ENCODE results near the gene DDX50.

The DDX50 gene

GRCh38 chr10:68870061-68870460 lies 31.1 kb upstream of the DDX50 start:
- TF ChIP-seq CTCF (IDR thresholded peaks at IDR 0.05): no peak
- Histone ChIP-seq H3K27ac (no peak overlapping the region), H3K4me3 (no peak overlapping the region)
- DNase-seq (ENCODE audit: low spot score): no peak

GRCh38 chr10:68870545-68871104 lies 30.5 kb upstream of the DDX50 start:
- TF ChIP-seq CTCF (IDR thresholded peaks at IDR 0.05): no peak
- H3K27ac ChIP-seq: peak overlapping the region in 1 of 2 donors; percentile 37
- no peak overlapping the region for H3K4me3 ChIP-seq
- DNase-seq (ENCODE audit: low spot score): no peak

GRCh38 chr10:68871105-68871711 lies 29.9 kb upstream of the DDX50 start:
- TF ChIP-seq CTCF (IDR thresholded peaks at IDR 0.05): no peak
- Histone ChIP-seq H3K27ac (peak overlapping the region in 1 of 2 donors; percentile 37), H3K4me3 (no peak overlapping the region)
- no peak for DNase-seq (ENCODE audit: low spot score)

GRCh38 chr10:68871731-68872342 lies 29.3 kb upstream of the DDX50 start:
- TF ChIP-seq CTCF (IDR thresholded peaks at IDR 0.05): no peak
- DNase-seq (ENCODE audit: low spot score): no peak
- no peak overlapping the region for H3K4me3 ChIP-seq
- H3K27ac ChIP-seq: no peak overlapping the region

GRCh38 chr10:68876246-68877138 lies 24.6 kb upstream of the DDX50 start:
- no peak for TF ChIP-seq CTCF (IDR thresholded peaks at IDR 0.05)
- Histone ChIP-seq H3K27ac (no peak overlapping the region), H3K4me3 (no peak overlapping the region)
- no peak for DNase-seq (ENCODE audit: low spot score)

- Histone ChIP-seq H3K27ac (no peak overlapping the region), H3K4me3 (no peak overlapping the region)
Measured at GRCh38 chr10:68877482-68878110, 23.5 kb upstream of the DDX50 start.

More at GRCh38 chr10:68877482-68878110, 23.5 kb upstream of the DDX50 start:
- no peak for DNase-seq (ENCODE audit: low spot score)
- no peak for TF ChIP-seq CTCF (IDR thresholded peaks at IDR 0.05)

Data from coronary artery (tissue), 2 donors.